GM18508 (cell line): ENCODE results near the gene HSBP1.

Experiments used
- ATAC-seq: cut with Tn5 transposase; IDR thresholded peaks from one replicate; pipeline ENCODE4 v1.9.1; 2021; ENCODE audit warnings: moderate number of reproducible peaks; ENCODE audit not compliant: insufficient read depth, unreplicated experiment

HSBP1 gene

GRCh38 chr16:83802554-83803205 is 5.1 kb upstream of the HSBP1 start:
- no peak for ATAC-seq

DNA sequence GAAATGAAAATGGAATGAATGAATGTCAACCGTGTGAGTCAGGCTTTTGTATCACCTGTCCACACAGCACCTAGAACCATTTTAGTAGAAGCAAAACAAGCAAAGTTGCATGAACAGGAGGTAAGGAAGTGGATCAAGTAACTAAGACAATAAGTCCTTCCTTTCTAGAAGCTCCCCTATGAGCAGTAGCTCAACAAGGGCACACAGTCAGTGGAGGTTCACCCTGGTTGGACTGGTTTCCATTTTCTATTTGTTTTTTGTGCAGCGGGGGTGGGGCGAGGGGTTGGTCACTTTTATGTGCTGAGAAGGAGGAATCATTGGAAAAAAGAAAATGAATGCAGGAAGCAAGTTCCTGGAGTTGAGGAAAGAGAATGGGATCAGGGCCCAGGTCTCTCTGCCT is 4.0 kb upstream of the HSBP1 start:
- ATAC-seq: no peak

GRCh38 chr16:83804366-83804765 is 3.4 kb upstream of the HSBP1 start:
- no peak for ATAC-seq

DNA sequence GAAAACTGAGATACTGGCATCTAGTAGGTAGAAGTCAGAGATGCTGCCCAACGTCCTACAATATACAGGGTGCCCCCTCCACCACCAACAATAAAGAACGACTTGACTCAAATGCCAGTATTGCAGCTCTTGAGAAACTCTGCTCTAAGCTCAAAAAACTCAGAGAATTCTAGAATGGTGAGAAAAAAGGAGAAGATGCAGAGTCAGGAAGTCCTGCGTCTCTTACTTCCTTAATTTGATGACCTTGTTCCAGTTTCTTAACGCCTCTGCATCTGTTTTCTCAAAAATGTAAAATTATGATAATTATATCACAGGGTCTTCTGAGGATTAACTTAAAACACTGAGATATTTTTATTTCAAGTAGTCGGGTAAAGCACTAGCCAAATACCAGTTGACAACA is 1.7 kb upstream of the HSBP1 start:
- ATAC-seq: no peak

GRCh38 chr16:83806731-83807130 is 1.0 kb upstream of the HSBP1 start:
- ATAC-seq: no peak

DNA sequence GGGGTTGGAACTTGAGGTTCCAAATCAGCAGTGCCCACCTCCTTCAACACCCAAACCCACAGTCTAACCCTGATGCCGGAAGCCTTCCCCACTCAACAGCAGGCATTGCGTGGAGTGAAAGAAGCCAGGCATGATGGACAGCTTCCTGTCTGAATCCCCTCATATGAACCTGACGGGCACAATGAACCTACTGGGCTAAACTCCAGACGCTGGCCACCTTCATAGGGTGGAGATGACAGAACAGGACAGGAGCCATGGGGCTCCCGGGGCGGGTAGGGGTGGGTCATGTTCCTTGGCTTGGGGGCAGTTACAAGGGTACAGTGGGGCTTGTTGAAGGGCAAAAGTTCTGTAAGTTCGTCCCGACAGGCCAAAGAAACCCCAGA is 460 bp upstream of the HSBP1 start:
- no peak for ATAC-seq

- no peak for ATAC-seq
Observed at GRCh38 chr16:83808573-83809014, 816 bp downstream of the HSBP1 start.

DNA sequence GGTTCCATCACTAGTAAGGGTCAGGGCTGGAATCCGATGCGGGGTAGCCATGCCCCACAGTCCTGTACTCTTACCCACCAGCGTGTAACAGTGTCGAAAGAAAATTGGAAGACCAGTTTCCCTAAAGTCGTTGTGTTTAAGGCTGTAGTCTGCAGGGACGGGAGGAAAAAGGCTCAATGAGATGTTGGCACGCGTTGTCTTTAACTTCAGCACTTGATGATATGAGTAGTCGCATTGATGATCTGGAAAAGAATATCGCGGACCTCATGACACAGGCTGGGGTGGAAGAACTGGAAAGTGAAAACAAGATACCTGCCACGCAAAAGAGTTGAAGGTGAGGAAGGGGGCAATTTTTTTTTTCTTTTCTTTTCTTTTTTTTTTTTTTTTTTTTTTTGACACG is 1.3 kb downstream of the HSBP1 start:
- no peak for ATAC-seq

DNA sequence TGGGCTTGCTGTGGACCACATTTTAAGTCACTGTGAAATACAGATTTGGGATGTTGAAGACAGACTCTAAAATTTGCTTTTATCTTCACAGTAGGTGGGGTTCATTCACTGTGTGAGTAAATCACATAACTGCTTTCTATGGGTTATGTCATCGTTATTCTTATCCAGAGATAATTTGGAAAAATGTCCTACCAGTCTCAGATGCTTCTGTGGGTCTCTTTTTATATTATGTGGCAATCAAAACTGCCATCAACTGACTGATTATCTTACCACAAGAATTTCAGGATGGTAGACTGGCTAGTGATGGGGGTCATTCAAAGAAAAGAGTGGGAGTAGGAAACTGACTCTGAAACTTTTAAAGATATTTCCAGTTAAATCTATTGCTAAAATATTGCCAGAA is 3.1 kb downstream of the HSBP1 start:
- no peak for ATAC-seq

GRCh38 chr16:83813823-83814658 is 6.3 kb downstream of the HSBP1 start:
- ATAC-seq: no peak

DNA sequence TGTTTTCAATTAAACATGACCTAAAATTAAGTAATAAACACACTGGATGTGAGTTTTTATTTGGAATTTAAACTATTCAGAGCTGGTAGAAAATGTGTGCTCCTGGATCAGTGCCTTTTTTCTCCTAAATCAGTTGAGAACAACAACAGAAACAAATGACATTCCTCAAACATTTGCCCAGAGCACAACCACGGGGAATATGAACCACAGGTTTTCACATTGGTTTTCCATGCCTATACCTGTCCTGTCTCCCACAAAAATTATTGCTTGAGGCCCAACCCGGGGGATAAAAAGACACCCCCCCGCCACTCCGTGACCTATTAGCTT is 6.8 kb downstream of the HSBP1 start:
- ATAC-seq: no peak

GRCh38 chr16:83817022-83817421 is 9.2 kb downstream of the HSBP1 start:
- no peak for ATAC-seq

DNA sequence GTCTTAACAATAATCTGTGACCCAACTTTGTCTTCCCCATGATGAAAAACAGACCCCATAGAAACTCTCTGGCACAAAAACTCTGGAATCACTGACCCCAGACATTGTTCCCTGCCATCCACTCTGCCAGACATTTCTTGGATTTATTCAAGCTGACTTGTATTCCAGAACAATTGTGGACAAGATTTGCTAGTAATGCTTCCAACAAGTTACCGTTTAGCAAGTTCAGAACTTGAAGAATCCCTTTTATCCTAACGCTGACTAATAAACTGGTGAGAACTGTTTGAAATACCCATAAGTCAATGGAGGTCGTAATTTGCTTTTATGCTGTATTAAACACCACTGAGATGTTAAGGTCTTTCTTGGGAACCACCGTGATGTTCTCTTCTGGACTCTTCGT is 10.5 kb downstream of the HSBP1 start:
- no peak for ATAC-seq

GRCh38 chr16:83819361-83819760 is 11.6 kb downstream of the HSBP1 start:
- ATAC-seq: no peak

DNA sequence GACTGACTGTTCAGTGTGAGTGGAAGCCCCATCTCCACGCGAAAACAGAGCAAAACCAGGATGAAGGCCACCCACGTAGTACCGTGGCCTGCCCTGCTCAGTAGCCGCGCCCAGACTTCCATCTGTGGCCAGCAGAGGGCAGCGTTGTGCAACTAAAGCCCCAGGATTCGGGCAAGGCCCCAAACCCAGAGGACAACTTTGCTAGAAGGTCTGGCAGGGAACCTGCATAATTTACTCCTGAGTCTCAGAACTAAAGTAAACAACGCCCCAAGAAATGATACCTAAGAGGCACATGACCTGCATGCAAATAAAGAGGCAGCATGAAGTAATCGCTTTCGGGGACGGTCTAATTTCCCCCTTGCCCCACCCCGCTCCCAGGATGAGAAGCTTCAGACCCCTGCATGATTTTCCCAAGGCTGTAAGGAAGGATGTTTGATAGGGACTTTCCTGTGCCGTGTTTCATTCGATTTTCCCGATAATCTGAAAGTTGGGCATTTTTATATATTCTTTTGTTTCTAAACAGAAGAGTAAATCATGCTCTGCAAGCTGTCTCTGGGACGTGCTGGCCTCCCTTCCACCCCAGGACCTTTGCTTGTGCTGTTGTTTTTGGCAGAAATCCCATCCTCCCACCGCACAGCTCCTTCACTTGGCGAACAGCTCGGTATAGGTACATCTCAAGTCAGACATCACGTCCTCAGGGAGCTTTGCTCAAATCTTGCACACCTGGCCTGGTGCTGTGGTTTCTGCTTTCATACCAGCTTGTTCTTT is 18.6 kb downstream of the HSBP1 start:
- ATAC-seq: peak; percentile 53

- ATAC-seq: no peak
Observed at GRCh38 chr16:83830091-83830768, 22.5 kb downstream of the HSBP1 start.

- no peak for ATAC-seq
Observed at GRCh38 chr16:83830769-83831455, 23.1 kb downstream of the HSBP1 start.

- ATAC-seq: no peak
Observed at GRCh38 chr16:83831456-83831987, 23.7 kb downstream of the HSBP1 start.

GRCh38 chr16:83833921-83834320 is 26.1 kb downstream of the HSBP1 start:
- no peak for ATAC-seq
